Lower leg skin (tissue), 4 donors: ENCODE measurements around the gene CDH16. TPM values are rescaled to one million over a fixed set of nuclear protein-coding genes. Genes with fewer than 3 reads are reported as not detected.

ENCODE experiments used
- DNase-seq, 2 donors: peaks; one replicate each; pipeline ENCODE4 v3.0.0-alpha.2; 2019; ENCODE audit warnings: low spot score in 2 of 2
- H3K4me3 ChIP-seq: fragments of 200-600 bp; sonication (generic); 2 replicates; pipeline ENCODE4 v1.5.1; 2017; ENCODE audit warnings: mild to moderate bottlenecking, low read depth; ENCODE audit not compliant: poor library complexity, severe bottlenecking
- CTCF ChIP-seq, 3 donors: fragments of 450-650 bp; IDR thresholded peaks; one replicate each; pipeline ENCODE4 v1.5.1; 2016; ENCODE audit warnings: antibody characterized with exemption in 3 of 3, mild to moderate bottlenecking in 3 of 3, moderate library complexity in 2 of 3
- POLR2A ChIP-seq, 2 donors: fragments of 450-650 bp; IDR thresholded peaks; one replicate each; pipeline ENCODE4 v1.6.1; 2016 to 2017; ENCODE audit warnings: antibody characterized with exemption in 2 of 2, mild to moderate bottlenecking in 1 of 2, moderate library complexity in 1 of 2
- WGBS, 2 donors: methylation state at CpG; one replicate each; pipeline ENCODE4 v1.1.5; 2018; 5-methylcytosine and 5-hydroxymethylcytosine counted together
- intact Hi-C: fragments of 100-400 bp; cut with DNase I; formaldehyde crosslinking; loops from one replicate; pipeline ENCODE4 v1.15.0; 2023; ENCODE audit warnings: low total_unique reads
- total RNA-seq, 4 donors: library from RNA; depleted of rRNA; stranded (reverse); fragments of >200 nt; gene quantifications; one replicate each; pipeline ENCODE4 v1.1.0, GENCODE V29; 2016

Gene CDH16
- total RNA-seq, 4 donors from 2014 or later, result 0.10 to 0.58 TPM; not detected in 2

GRCh38 chr16:66858740-66859396, 59.8 kb downstream of the CDH16 start:
- WGBS, 2 donors, result 36 to 40% methylated on average over 4 of the region's 4 CpGs
- TF ChIP-seq POLR2A (IDR thresholded peaks at IDR 0.05) (no peak), CTCF (IDR thresholded peaks at IDR 0.05) (no peak)
- DNase-seq, result no peak
- intact Hi-C loops, result loop anchor here (10.0 kb wide), 1 partner anchor 454 kb away; no protein-coding TSS in a partner anchor
- no peak overlapping the region for H3K4me3 ChIP-seq

Other genes starting within 250 kb of the CDH16 start
- gene CMTM4, start 222.1 kb downstream of the CDH16 start, total RNA-seq, result 10 to 100 TPM; 11.1 to 30.2 (median 22.5) TPM
- 100 to 1,000 TPM in 2 of 4 donors, 10 to 100 TPM in 2; 59.3 to 194 (median 111) TPM for gene DYNC1LI2, start 167.3 kb downstream of the CDH16 start, total RNA-seq
- gene TERB1, start 117.3 kb downstream of the CDH16 start, total RNA-seq, result under 1 TPM in 1 of 4 donors, not detected in 3; 0.19 TPM
- gene NAE1, start 87.9 kb downstream of the CDH16 start, total RNA-seq, result 10 to 100 TPM; 36.9 to 49.1 (median 41.3) TPM
- not detected for gene CA7, start 74.5 kb downstream of the CDH16 start, total RNA-seq
- gene PDP2, start 38.4 kb downstream of the CDH16 start, total RNA-seq, result 1 to 10 TPM; 3.2 to 8.8 (median 7.2) TPM
- 10 to 100 TPM in 2 of 4 donors, 1 to 10 TPM in 2; 5.9 to 34.3 (median 17.4) TPM for gene RRAD, start 6.7 kb upstream of the CDH16 start, total RNA-seq
- 10 to 100 TPM; 39.3 to 60.3 (median 55.4) TPM for gene CIAO2B, start 15.5 kb upstream of the CDH16 start, total RNA-seq
- gene CES2, start 16.6 kb upstream of the CDH16 start, total RNA-seq, result 10 to 100 TPM; 37.4 to 90.2 (median 50.2) TPM
- gene CES3, start 42.4 kb upstream of the CDH16 start, total RNA-seq, result 1 to 10 TPM in 3 of 4 donors, under 1 TPM in 1; 0.59 to 1.3 (median 1.2) TPM
- 10 to 100 TPM; 43.6 to 95.8 (median 75.9) TPM for gene CES4A, start 69.7 kb upstream of the CDH16 start, total RNA-seq
- 10 to 100 TPM; 42.4 to 76.3 (median 48.2) TPM for gene CBFB, start 110.3 kb upstream of the CDH16 start, total RNA-seq
- gene PHAF1, start 191.1 kb upstream of the CDH16 start, total RNA-seq, result 10 to 100 TPM; 39.7 to 51.1 (median 46.8) TPM
- 10 to 100 TPM; 10.3 to 18.0 (median 13.3) TPM for gene B3GNT9, start 232.1 kb upstream of the CDH16 start, total RNA-seq
- gene TRADD, start 241.0 kb upstream of the CDH16 start, total RNA-seq, result 10 to 100 TPM; 46.3 to 51.0 (median 49.4) TPM
- 10 to 100 TPM; 47.3 to 97.8 (median 67.9) TPM for gene FBXL8, start 241.1 kb upstream of the CDH16 start, total RNA-seq
- 100 to 1,000 TPM in 1 of 4 donors, 10 to 100 TPM in 3; 48.3 to 131 (median 64.7) TPM for gene HSF4, start 245.9 kb upstream of the CDH16 start, total RNA-seq